ENCODE results near the gene TRIP10. TPM values are rescaled to one million over a fixed set of nuclear protein-coding genes. Genes with fewer than 3 reads are reported as not detected.

TRIP10 gene
- total and polyA plus RNA-seq, 2 of the 4 experiments (the other 2 are of a cell fraction): 39.1 to 47.0 TPM

- no peak overlapping the region for H4K8ac ChIP-seq (ENCODE audit: low read depth in 2 of 2, low read length in 2 of 2)
- BruUV-seq (replicated peaks): no TSS peak
- intact Hi-C loops (cut with micrococcal nuclease): no loop called here
- no CpG with 5 or more reads among the region's 4 CpGs for WGBS, 2 experiments (ENCODE audit: extremely low coverage in 2 of 2, insufficient read length in 1 of 2)
- H3K4ac ChIP-seq (ENCODE audit: low read depth, low read length): no peak overlapping the region
- H3K27ac ChIP-seq (ENCODE audit: insufficient read depth, low read length): no peak overlapping the region
- no peak overlapping the region for H2BK5ac ChIP-seq (ENCODE audit: low read depth, low read length, poor library complexity, severe bottlenecking)
- no peak overlapping the region for H3K4me3 ChIP-seq (ENCODE audit: insufficient read depth, low read depth, low read length)
- H3K9ac ChIP-seq (ENCODE audit: low read depth, low read length): no peak overlapping the region
- ATAC-seq (ENCODE audit: low read depth): no peak
- H3K23ac ChIP-seq (ENCODE audit: low read depth, low read length): no peak overlapping the region
- ChIA-PET CTCF (no interaction called here), POLR2A (ENCODE audit: unreplicated experiment) (no interaction called here)
- H3K14ac ChIP-seq (replicated peaks; ENCODE audit: low read depth, low read length): no peak overlapping the region
- H3K4me2 ChIP-seq (ENCODE audit: low read depth, low read length): no peak overlapping the region
- no peak overlapping the region for H2BK120ac ChIP-seq (ENCODE audit: low read depth, low read length)
- H4K5ac ChIP-seq (ENCODE audit: low read depth, low read length): no peak overlapping the region
- no peaks in the 10 kb centered on the region for H3K9me1 ChIP-seq (ENCODE audit: insufficient read depth, low read length)
- in situ Hi-C loops (cut with MboI; ENCODE audit: low sequenced_read_pairs): no loop called here
- no peak overlapping the region for H2BK20ac ChIP-seq (ENCODE audit: low read depth, low read length)
- DNase-seq: no peak
- no peaks in the 10 kb centered on the region for H3K79me1 ChIP-seq (ENCODE audit: low read depth in 1 of 2, low read length in 2 of 2)
- H3K18ac ChIP-seq (ENCODE audit: low read depth, low read length): no peak overlapping the region
- H4K91ac ChIP-seq (ENCODE audit: insufficient read depth, low read depth, low read length): no peak overlapping the region
- H2AFZ ChIP-seq (replicated peaks; ENCODE audit: low read length, poor library complexity): no peak overlapping the region
- no peak overlapping the region for H2BK15ac ChIP-seq (ENCODE audit: low read depth, low read length)
- dilution Hi-C loops (cut with HindIII; ENCODE audit: low sequenced_read_pairs, unreplicated experiment): no loop called here
- H3K4me1 ChIP-seq (ENCODE audit: control insufficient read depth, insufficient read depth, low read length): no peaks in the 10 kb centered on the region
- peaks cover 7% of the 10 kb centered on the region; the same call in 1 of the 2 replicates for H3K9me3 ChIP-seq (ENCODE audit: control insufficient read depth, insufficient read depth, low read length)
- H3K36me3 ChIP-seq (ENCODE audit: control insufficient read depth, insufficient read depth, low read length): no peaks in the 10 kb centered on the region
- no peaks in the 10 kb centered on the region for H4K20me1 ChIP-seq (ENCODE audit: insufficient read depth, low read length)
- TF ChIP-seq, protein P1, sequence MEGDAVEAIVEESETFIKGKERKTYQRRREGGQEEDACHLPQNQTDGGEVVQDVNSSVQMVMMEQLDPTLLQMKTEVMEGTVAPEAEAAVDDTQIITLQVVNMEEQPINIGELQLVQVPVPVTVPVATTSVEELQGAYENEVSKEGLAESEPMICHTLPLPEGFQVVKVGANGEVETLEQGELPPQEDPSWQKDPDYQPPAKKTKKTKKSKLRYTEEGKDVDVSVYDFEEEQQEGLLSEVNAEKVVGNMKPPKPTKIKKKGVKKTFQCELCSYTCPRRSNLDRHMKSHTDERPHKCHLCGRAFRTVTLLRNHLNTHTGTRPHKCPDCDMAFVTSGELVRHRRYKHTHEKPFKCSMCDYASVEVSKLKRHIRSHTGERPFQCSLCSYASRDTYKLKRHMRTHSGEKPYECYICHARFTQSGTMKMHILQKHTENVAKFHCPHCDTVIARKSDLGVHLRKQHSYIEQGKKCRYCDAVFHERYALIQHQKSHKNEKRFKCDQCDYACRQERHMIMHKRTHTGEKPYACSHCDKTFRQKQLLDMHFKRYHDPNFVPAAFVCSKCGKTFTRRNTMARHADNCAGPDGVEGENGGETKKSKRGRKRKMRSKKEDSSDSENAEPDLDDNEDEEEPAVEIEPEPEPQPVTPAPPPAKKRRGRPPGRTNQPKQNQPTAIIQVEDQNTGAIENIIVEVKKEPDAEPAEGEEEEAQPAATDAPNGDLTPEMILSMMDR (conservative IDR thresholded peaks at IDR 0.05; ENCODE audit: low read depth, low read length): no peak
- TF ChIP-seq SMC3 (IDR thresholded peaks at IDR 0.05; ENCODE audit: low read depth, low read length) (no peak), NFE2L2 (IDR thresholded peaks at IDR 0.05; ENCODE audit: low read depth, low read length) (no peak), BHLHE40 (IDR thresholded peaks at IDR 0.05; ENCODE audit: low read depth, low read length) (no peak)
- H3K56ac ChIP-seq (ENCODE audit: extremely low read depth, insufficient read depth, low read length): no peak overlapping the region
- H3K27me3 ChIP-seq (ENCODE audit: control insufficient read depth, insufficient read depth, low read length): no peaks in the 10 kb centered on the region
- H2AK9ac ChIP-seq (replicated peaks; ENCODE audit: low read depth, low read length, poor library complexity): no peak overlapping the region
- no peak overlapping the region for H2AK5ac ChIP-seq (ENCODE audit: low read depth, low read length)
These were observed 47.9 kb downstream of the TRIP10 start for GRCh38 chr19:6787393-6787792.
